Stimulated activated CD8-positive, alpha-beta memory T cell treated with anti-CD3 and anti-CD28 coated beads, Interleukin-4, amount 100 ng/mL, for 4 hours (primary cell): Measurements from ENCODE around the gene BRSK1.

Source experiments
- DNase-seq, 2 donors: peaks; one replicate each; pipeline ENCODE4 v3.0.0-alpha.2; 2020; ENCODE audit warnings: low read depth in 2 of 2, low spot score in 1 of 2

The BRSK1 gene

DNA sequence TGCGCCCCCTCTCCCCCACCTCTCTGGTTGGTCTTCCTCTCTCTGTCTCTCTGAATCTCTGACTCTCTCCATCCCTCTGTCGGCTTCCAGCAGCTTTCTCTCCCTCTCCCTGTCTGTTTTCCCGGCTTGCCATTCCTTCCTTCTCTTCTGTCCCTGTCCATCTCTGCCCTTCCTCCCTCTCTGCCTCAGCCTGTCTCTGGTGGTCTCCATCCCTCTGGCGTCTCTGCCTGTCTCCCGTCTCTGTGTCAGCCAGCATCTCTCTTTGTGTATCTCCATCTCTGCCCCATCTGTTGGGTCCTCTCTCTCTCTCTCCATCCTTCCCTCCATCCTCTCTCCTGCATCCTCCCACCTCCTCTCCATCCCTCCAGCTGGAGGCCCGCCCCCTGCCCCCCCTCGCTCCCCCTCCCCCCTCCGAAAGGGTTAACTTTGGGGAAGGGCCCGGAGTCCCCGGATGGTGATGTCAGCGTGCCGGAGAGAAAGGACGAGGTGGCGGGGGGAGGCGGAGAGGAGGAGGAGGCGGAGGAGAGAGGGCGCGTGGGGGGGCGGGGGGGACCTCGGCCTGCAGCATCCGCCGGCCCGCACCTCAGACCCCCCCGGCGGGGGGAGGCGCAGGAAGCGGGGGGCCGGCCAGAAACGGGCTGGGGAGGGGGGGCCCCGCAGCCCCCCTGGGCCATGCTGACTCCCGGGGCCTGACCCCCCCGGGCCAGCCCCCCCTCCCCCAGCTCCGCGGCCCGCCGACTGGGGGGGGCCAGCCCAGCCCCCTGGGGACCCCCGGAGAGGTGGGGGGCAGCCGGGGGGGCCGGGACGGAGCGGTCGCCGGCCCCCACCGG, at the start of gene BRSK1:
Gene BRSK1, plus strand, starts transcription at position 450 of the 830 bp plus-strand sequence. CDS start 446 bp downstream, outside the sequence.
- peak; percentile 10 to 46 for DNase-seq

DNA sequence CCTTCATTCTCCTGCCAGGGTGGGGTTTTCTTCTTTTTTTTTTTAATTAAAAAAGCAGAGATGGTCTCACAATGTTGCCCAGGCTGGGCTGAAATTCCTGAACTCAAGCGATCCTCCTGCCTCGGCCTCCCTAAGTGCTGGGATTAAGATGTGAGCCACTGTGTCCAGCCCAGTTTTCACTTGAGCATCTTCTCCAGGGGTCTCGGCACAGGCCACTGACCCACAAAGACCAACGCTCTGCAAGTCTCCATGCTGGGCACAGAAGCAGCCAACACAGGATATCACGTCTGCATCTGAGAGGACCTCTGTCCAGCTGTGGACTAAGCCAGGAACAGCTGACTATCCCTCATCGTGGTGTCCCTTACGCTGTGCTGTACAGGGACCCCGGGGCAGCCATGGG, 45.8 kb upstream of the BRSK1 start:
- no peak for DNase-seq

DNA sequence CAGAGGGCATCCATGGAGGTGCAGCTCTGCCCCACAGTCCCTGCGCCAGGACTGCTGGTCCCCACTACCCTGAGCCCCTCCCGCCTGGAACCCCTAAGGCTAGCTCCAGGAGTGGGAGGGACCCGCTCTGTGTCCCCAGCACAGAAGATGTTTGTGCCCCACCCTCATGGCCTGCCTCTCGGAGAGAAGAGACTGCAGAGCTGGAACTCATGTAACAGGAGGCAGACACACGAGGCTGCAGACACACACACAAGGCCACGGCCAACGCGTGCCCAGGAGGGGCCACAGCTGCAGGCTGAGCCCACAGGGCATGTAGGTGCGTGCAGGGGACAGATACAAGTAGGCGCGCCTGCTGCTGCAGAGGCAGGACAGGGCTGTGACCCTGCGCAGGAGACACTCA, 44.8 kb upstream of the BRSK1 start:
- DNase-seq: no peak

DNA sequence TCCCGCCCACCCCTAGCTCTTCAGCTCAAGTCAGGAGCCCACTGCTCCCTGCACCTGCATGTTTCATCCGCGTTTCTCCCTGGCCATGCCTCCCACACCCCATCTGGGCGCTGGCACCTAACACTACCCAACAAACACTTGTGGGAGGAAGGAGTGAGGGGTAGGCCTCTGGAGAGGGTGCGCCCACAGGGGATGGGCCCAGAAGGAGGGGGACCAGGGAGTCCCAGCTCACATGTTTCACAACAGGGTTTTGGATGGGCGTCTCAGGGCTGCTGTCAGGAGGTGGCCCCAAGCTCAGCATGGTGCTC, 43.1 kb upstream of the BRSK1 start:
- no peak for DNase-seq

DNA sequence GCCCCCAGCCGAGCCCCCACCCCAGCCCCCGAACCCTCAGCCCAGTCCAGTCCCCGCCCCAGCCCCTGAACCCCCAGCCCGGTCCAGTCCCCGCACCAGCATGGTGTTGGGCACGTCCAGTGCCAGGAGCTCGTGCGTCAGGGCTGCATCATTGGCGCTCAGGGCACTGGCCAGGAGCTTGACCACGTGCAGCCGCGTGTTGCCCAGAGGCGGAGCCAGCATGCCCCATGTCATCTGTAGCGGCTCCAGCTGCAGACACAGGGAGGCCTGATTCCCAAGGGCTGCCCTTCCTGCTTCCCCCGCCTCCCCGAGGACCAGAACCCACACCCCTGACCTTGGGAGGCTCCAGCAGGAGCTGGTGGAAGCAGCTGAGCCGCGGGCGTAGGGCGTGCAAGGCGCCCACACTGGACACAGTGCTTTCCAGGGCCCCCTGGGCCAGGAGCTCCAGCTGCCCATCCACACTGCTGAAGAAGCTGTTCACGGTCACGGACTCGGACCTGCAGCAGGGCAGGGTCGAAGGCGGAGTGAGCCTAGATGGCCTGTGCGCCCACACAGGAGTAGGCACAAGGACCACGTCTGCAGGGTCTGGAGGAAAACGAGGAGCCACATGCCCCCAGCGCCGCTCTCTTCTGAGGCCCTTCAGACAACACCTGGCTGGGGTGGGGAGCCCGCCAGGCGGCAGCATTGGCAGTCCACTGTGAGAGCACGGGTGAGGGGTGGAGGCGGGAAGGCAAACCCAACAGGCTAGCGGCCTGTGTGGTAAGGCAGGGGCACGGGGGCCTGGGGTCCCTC, 42.5 kb upstream of the BRSK1 start:
- DNase-seq: no peak

DNA sequence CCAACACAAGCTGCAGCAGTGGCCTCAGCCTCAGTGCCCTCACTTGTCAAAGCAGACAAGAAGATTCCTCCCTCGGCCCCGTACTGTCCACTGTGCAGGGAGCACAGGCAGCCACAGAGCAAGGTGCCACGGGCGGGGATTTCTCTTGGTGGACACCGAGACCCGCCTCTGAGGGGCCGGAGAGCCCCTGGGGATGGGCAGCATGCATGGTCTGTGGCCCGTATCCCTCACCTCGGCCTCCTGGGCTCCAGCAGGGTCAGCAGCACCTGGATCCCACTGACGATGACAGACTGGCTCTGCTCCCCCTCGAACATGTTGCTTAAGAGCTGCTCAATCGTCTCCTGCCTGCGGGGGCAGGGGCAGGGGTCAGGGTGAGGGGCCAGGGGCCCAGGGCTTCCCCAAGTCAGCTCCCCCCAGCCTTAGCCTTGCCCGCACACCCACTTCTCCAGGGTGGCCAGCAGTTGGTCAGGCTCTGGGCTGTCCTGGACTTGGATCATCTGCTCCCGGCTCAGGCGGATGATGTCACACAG, 41.8 kb upstream of the BRSK1 start:
- no peak for DNase-seq

DNA sequence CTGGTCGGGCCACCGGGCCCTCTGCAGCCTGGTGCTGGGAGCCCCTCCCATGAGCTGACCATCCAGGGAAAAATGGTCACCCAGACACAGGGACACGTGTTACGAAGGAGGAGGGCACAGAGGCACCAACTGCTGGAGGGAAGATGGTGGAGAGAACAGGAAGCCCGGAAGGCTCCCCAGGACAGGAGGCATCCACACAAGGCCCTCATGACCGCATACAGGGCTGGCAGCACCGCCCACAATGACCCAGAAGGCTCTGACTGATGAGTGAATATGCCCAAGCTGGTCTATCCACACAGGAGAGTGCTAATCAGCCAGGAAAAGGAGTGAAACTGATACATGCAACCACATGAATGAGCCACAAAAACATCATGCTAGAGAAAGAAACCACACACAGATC, 41.3 kb upstream of the BRSK1 start:
- DNase-seq: no peak

DNA sequence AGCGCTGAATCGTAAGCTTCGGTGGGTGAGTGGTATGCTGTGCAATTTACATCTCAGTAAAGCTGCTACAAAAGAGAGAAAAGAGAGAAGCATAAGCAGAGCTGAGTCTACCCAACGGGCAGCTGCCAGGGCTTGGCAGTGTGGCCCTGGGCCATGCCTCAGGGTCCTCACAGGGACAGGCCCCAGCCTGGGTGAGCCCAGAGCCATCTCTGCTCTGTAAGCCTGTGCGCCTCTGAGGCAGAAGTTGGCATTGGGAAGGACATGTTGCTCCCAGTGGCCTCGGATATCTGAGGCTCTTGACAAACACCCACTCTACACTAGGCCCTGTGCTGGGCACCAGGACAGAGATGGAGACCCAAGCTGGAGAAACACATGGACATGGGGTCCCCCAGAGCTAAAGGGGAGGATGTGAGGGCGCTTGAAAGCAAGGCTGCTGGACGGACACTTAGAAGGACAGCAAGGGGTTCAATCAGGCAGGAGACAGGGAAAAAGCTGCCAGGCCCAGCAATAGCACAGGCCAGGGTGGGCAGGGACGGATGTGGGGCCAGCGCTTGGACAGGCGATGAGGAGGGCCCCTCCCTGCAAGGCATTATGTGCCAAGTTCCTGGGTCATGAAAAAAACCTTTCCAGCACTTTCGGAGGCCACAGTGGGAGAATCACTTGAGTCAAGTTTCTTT, 39.7 kb upstream of the BRSK1 start:
- no peak for DNase-seq

DNA sequence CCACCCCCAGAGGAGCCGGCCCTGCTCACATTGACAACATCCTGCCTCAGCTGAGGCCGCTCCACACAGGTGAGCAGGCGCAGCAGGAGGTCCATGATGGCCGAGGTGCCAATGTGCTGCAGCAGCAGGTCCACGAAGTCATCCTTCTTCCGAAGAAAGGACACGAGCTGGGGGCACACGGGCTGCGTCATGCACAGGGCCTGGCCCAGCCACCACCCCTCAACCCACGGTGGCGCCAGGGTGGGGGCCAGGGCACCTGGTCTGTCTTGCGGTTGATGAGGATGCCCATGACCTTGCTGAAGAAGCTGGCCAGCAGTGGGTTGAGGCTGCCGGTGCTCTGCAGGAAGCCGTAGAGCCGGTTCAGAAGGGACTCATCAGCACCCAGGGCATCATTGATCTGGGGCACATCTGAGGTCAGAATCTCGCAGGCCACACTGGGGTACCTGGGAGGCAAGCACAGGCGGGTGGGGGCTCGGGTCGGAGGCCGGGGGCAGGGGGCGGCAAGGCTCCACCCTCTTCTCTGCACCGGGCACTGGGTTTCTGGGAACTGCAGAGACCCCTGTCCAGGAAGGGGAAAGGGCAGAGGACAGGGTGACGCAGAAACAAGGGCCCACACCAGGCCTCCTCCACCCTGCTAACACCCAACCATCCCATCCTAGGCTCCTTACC, 38.4 kb upstream of the BRSK1 start:
- no peak for DNase-seq

DNA sequence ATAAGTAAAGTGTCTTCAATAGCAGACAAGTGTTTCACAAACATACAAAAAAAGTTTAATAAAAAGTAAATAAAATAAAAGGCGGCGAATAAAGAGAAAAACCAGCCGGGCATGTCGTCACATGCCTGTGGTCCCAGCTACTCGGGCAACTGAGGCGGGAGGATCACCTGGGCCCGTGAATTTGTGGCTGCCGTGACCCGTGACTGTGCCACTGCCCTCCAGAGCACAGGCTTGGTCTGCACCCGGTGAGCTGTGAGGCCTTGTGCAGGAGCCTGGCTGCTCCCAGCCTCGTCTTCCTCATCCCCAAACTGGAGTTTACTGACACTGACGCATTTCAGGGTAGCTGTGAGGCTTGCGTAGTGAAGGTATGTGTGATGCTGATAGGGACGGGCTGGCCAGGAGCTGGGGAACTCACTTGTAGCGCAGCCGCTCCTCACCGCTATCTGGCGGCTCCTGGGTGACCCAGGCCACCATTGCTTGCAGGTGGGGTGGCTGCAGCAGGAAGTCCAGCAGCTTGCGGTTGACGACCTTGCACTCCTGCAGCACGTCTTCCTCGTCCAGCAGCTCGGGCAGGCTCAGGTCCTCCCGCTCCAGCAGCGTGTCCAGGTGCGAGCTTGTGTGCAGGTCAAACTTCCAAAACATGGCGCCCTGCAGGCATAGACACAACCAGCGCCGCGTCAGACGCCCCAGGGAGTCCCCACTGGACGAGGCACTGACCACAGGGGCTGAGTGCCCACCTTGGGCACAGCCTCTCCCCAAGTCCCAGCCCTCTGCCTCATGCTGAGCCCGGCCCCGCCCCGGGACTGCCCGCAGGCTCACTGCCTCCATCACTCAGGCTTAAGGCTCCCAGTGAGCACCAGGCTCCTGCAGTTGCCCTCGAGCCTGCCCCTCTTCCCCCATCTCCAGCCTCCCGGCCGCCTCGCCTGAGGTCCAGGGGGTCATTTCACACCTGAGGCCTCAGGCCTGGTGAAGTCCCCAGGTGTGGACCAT, 37.0 kb upstream of the BRSK1 start:
- no peak for DNase-seq

DNA sequence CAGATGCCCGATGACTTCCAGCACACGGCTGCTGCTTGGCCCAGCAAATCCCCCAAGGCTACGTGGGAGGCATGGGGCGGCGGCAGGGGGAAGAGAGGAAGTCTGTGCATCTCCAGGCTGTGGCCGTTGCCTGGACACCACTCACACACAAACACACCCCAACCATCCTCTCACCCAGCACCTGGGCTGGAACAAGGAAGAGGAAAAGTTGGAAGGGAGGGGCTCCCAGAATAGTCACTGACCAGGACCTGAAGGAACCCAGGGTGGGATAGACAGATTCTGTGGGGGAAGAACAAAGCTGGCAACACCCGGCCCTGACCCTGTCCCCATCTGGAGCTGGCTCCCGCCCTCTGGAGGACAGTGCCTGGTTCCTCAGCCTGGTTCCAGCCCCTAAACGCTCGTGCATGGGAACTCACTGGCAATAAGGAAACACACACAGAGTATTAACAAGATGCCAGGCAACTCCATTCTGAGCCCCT, 36.1 kb upstream of the BRSK1 start:
- DNase-seq: no peak

DNA sequence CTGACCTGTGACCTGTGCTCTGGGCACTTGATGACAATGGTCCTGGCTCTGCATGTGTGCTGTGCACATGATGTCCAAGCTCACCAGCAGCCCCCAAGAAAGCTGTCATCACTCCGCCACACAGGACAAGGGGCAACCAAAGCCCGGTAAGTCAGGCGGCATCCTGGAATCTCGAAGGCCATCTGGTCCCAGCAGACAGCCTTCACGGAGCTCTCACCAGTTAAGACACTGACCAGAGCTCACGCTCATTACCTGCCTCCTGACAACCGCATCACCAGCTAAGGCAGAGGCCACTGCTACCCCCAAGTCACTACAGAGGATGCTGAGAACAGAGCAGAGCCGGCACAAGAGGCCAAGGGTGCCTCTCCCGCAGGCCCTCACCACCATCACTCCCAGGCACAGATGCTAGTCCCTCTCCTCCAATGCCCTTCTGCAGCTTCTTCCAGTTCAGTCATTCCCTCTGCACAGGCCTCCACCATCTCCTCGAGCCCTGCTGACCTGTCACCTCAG, 35.6 kb upstream of the BRSK1 start:
- DNase-seq: no peak

DNA sequence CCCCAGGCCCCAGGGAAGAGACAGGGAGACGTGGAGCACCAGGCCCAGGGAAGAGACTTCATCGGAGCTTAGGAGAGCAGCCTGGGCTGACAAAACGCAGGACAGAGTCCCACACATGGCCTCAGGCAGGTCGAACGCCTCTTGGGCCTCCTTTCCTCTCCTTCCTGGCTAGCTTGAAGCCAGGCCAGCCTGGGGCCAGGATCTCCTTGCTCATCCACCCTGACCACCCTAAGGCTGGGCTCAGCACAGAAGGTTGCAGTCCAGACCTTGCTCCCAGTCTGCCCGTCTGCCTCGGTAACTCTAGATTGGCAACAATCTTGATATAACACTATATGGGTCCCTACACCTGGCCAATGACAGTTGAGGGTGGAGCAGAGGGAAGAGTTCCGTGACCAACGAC, 35.1 kb upstream of the BRSK1 start:
- no peak for DNase-seq

DNA sequence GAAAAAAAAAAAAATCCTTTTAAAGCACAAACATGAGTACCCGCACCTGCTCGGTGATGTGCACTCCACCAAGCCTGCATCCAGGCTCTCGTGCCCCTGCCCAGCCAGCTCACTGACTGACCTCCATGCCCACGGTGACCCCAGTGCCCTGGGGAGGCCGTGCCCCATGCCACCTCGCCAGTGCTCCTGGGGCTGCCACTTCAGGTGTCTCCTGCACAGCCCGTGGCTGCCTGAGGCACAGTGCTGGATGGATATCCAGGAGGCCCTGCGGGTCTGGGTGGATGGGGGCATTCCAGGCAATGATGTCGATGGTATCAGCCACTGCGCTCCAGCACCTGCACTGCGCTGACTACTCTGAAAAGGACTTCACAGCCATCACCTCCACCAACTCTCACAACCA, 34.0 kb upstream of the BRSK1 start:
- no peak for DNase-seq

DNA sequence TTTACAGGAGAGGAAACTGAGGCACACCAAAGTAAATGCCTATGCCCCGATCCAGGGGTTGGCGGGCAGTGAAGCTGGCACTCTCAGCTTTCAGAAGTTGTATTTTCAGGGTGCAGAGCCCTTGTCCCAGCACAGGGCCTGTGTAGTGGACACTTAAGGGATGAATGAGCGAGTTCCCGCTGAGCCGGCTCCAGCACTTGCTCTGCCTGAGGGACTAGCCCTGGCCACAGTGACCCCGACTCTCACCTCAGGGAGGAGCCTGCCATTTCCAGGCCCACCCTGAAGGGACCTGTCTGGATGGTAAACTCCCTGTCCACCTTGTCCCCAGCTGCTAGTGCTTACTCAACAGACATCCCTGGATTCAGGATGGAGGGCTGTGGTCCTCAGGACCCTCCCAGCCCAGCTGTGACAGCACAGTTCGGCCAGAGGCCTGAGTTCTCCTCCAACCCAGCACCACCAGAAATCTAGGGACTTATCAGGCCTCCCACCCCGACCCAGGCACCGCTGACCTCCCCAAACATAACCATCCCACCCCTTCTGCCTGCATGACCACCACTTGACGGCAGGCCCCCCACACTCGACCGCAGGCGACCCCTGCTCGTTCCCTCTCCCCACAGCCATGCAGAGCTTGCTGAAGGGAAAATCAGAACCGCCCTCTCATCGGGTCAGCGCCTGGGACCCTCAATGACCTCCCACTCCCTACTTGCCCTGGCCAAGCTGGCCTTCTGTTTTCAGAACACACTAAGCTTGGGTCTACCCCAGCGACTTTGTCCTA, 33.3 kb upstream of the BRSK1 start:
- no peak for DNase-seq

DNA sequence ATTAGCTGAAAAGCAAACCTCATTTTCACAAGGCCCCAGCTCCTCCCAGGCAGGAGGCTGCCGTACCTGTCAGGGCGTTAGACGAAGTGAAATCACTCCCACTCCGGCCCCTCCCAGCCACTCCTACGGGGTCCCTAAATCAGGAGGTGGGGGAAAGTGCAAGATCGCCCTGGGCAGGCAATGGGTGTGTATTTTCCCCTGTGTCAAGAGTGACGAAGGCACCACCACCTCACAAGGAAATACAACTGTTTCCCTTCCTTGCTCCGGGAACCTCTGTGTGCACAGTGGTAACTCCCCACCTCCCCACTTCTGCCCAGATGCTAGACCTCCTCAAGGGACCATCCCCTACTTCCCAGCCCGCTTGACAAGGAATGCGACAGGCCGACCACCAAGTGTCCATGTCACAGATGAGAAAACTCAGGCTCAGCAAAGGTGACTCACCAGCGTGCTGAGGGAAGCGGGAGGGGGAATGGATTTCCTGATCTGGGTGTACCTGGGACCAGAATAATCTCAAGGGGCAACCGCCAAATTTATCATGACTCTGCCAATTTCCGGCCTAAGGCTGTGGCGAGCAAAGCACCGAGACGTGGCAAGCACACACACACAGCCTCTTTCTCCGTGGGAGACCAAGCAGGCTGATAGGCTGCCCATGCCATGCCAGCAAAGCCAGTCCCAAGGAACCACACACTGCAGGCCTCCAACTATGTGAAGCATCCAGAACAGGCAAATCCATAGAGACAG, 32.3 kb upstream of the BRSK1 start:
- no peak for DNase-seq

DNA sequence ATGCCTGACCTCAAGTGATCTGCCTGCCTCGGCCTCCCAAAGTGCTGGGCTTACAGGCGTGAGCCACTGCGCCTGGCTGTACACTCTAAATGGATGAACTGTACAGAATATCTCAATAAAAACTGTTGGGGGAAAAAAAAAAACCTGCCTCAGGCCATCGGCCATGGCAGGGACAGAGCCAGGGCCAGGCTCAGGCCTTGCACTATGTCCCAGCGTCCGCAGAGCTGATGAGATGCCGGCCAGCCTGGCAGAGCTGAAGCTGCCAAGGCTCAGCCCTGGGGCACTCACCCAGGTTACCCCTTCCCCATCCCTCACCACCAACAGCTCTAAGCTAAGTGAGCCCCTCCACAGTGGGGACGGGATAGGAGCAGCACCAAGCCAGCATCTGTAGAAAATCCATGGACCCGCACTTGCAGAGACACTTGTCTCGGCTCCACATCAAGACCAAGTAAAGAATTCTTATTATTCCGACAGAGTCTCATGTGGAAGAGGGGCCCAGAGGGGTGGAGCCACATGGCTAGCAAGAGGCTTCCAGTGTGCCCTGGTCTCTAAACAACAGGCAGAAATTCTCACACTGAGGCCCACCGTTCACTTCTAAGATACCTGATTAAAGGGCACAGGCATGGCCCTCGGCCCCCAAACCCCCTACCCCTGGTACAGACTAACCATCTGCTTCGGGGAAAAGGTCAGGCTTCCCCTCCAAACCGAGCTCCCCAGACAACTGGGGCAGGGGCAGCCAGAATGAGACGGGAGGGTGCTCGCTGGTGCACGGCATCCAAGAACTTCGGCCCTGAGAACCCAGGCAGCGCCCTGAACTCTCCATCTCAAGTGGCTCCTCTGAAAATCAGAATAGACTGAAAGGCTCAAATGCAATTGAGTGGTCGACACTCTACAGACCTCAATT, 30.8 kb upstream of the BRSK1 start:
- no peak for DNase-seq
